Measurements from ENCODE around the gene IL1A. TPM values are rescaled to one million over a fixed set of nuclear protein-coding genes. Genes with fewer than 3 reads are reported as not detected.

IL1A gene
- polyA plus RNA-seq, 2 donors, result 17.4 to 30.0 TPM

DNA sequence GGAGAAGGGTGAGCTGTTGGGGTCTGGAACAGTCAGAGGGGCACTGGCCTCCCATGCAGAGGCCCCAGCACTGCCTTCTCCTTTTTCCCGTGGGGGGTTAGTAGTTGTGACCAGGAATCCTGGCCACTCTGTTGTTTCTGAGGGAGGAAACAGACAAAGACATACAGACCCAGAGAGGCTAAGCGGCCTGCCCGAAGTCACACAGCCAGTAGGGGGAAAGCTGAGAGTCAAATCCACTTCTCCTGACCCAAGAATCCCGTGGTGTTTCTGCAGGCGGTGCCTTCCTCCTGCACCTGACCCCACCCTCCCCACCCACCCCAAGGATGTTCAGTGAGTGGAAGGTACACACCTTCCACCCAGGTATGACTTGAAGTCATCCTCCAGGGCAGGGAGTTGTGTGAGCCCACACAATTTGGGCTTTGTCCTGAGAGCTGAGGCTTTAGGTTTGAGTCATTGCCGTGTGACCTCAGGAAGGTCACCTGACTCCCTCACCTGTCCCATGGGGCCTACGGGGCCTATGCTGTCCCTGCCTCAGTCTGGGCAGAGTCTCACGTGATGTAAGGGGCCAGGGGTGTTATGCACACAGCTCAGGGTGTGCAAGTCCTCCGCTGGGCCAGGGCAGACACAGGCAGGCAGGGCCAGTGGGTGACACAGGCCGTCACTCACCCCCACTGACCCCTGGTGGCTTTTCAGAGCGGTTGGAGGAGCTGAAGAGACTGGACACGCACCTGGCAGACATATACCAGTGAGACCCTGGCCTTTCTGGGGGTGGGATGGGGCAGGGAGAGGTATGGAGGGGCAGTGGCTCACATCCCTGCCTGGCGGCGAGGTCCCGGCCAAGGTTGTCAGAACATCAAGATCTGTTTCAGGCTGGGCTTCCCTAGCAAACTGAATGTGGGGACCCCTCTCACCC lies 58.5 kb downstream of the IL1A start:
- H3K27me3 ChIP-seq (ENCODE audit: control insufficient read depth in 1 of 2, insufficient read depth in 2 of 2, low read length in 2 of 2), result no peaks in the 10 kb centered on the region
- no peaks in the 10 kb centered on the region for H3K4me1 ChIP-seq (ENCODE audit: control insufficient read depth in 2 of 2, insufficient read depth in 2 of 2, low read length in 1 of 2)
- H3K4me3 ChIP-seq (ENCODE audit: low read depth in 1 of 2, low read length in 2 of 2), result no peak overlapping the region
- 87 to 88% methylated on average over 15 of the region's 15 CpGs for WGBS, 2 donors
- H3K27ac ChIP-seq (ENCODE audit: low read depth in 2 of 2, low read length in 1 of 2), result no peak overlapping the region
- H3K36me3 ChIP-seq (ENCODE audit: control insufficient read depth in 2 of 2, insufficient read depth in 2 of 2, low read length in 1 of 2), result no peaks in the 10 kb centered on the region
- no peaks in the 10 kb centered on the region for H3K9me3 ChIP-seq (ENCODE audit: control insufficient read depth in 2 of 2, insufficient read depth in 1 of 2, low read depth in 1 of 2, low read length in 1 of 2)

- H3K9me3 ChIP-seq (ENCODE audit: control insufficient read depth in 2 of 2, insufficient read depth in 1 of 2, low read depth in 1 of 2, low read length in 1 of 2), result no peaks in the 10 kb centered on the region
Measured at GRCh38 chr2:112724591-112725525, 59.4 kb downstream of the IL1A start.

DNA sequence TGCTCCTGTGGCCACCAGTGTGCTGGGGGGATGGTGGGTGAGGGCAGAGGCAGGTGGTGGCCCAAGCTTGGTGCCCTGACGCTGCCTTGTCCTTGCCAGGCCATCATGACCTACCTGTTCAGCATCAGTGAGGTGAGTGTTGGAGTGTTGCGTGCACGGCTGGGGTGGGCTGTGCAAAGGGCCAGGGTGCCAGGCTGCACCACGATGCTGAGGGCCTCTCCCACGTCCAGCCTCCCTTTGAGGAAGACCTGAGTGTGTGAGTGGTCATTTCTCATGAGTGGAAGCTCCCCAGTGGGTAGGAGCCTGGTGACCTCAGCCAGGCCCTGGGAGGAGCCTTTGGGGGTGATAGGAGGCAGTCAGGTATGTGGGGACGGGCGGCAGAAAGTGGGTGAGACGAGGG lies 60.3 kb downstream of the IL1A start:
- no peaks in the 10 kb centered on the region for H3K36me3 ChIP-seq (ENCODE audit: control insufficient read depth in 2 of 2, insufficient read depth in 2 of 2, low read length in 1 of 2)
- H3K27ac ChIP-seq (ENCODE audit: low read depth in 2 of 2, low read length in 1 of 2), result no peak overlapping the region
- no peak overlapping the region for H3K4me3 ChIP-seq (ENCODE audit: low read depth in 1 of 2, low read length in 2 of 2)
- 92 to 94% methylated on average over 8 of the region's 8 CpGs for WGBS, 2 donors
- H3K4me1 ChIP-seq (ENCODE audit: control insufficient read depth in 2 of 2, insufficient read depth in 2 of 2, low read length in 1 of 2), result no peaks in the 10 kb centered on the region
- no peaks in the 10 kb centered on the region for H3K9me3 ChIP-seq (ENCODE audit: control insufficient read depth in 2 of 2, insufficient read depth in 1 of 2, low read depth in 1 of 2, low read length in 1 of 2)
- no peaks in the 10 kb centered on the region for H3K27me3 ChIP-seq (ENCODE audit: control insufficient read depth in 1 of 2, insufficient read depth in 2 of 2, low read length in 2 of 2)

More at GRCh38 chr2:112724591-112725525, 59.4 kb downstream of the IL1A start:
- no peak overlapping the region for H3K27ac ChIP-seq (ENCODE audit: low read depth in 2 of 2, low read length in 1 of 2)
- no peak overlapping the region for H3K4me3 ChIP-seq (ENCODE audit: low read depth in 1 of 2, low read length in 2 of 2)
- H3K27me3 ChIP-seq (ENCODE audit: control insufficient read depth in 1 of 2, insufficient read depth in 2 of 2, low read length in 2 of 2), result no peaks in the 10 kb centered on the region
- H3K36me3 ChIP-seq (ENCODE audit: control insufficient read depth in 2 of 2, insufficient read depth in 2 of 2, low read length in 1 of 2), result no peaks in the 10 kb centered on the region
- H3K4me1 ChIP-seq (ENCODE audit: control insufficient read depth in 2 of 2, insufficient read depth in 2 of 2, low read length in 1 of 2), result no peaks in the 10 kb centered on the region
- 77 to 82% methylated on average over 21 of the region's 21 CpGs for WGBS, 2 donors

Other genes starting within 250 kb of the IL1A start
- gene POLR1B, start 242.0 kb downstream of the IL1A start, polyA plus RNA-seq, result 1 to 10 TPM; 5.7 to 7.5 TPM
- gene CHCHD5, start 199.9 kb downstream of the IL1A start, polyA plus RNA-seq, result 10 to 100 TPM; 26.7 to 37.3 TPM
- 10 to 100 TPM; 10.1 to 10.4 TPM for gene SLC20A1, start 138.6 kb downstream of the IL1A start, polyA plus RNA-seq
- not detected for gene NT5DC4, start 63.5 kb downstream of the IL1A start, polyA plus RNA-seq
- gene CKAP2L, start 19.9 kb downstream of the IL1A start, polyA plus RNA-seq, result 1 to 10 TPM; 1.6 to 3.5 TPM
- 1 to 10 TPM; 1.9 to 4.3 TPM for gene IL1B, start 52.3 kb upstream of the IL1A start, polyA plus RNA-seq
- gene IL37, start 126.7 kb upstream of the IL1A start, polyA plus RNA-seq, result under 1 TPM; 0.06 to 0.12 TPM
- gene IL36G, start 193.5 kb upstream of the IL1A start, polyA plus RNA-seq, result 10 to 100 TPM in 1 of 2 donors, 1 to 10 TPM in 1; 6.2 to 54.5 TPM
- 100 to 1,000 TPM; 243 to 394 TPM for gene IL36A, start 221.0 kb upstream of the IL1A start, polyA plus RNA-seq

Data from esophagus (tissue), 2 donors.